IMR-90 (cell line): ENCODE measurements around the gene ADAMTS12.

Source experiments
- BHLHE40 ChIP-seq: fragments of 150-350 bp; IDR thresholded peaks from 2 replicates; pipeline ENCODE4 v1.6.1; 2016; ENCODE audit warnings: mild to moderate bottlenecking, low read depth, low read length
- CEBPB ChIP-seq: IDR thresholded peaks from 2 replicates; pipeline ENCODE4 v1.6.1; 2012; ENCODE audit warnings: low read depth, low read length, improper control_type of control experiment
- CTCF ChIP-seq: conservative IDR thresholded peaks from 2 replicates; pipeline ENCODE4 v1.5.1; 2012; ENCODE audit warnings: mild to moderate bottlenecking, low read depth, low read length, improper control_type of control experiment
- FOS ChIP-seq: fragments of 150-350 bp; IDR thresholded peaks from 2 replicates; pipeline ENCODE4 v1.6.1; 2016; ENCODE audit warnings: low read depth, low read length
- MAFK ChIP-seq: IDR thresholded peaks from 2 replicates; pipeline ENCODE4 v1.6.1; 2012; ENCODE audit warnings: low read depth, low read length, improper control_type of control experiment
- MAZ ChIP-seq: IDR thresholded peaks from 2 replicates; pipeline ENCODE4 v1.6.1; 2012; ENCODE audit warnings: low read depth, mild to moderate bottlenecking, low read length, improper control_type of control experiment, moderate library complexity, borderline replicate concordance
- MXI1 ChIP-seq: IDR thresholded peaks from 2 replicates; pipeline ENCODE4 v1.6.1; 2012; ENCODE audit warnings: low read depth, mild to moderate bottlenecking, low read length, moderate library complexity, borderline replicate concordance
- NFE2L2 ChIP-seq: fragments of 150-350 bp; IDR thresholded peaks from 2 replicates; pipeline ENCODE4 v1.6.1; 2016; ENCODE audit warnings: low read depth, mild to moderate bottlenecking, low read length
- POLR2A ChIP-seq: IDR thresholded peaks from 2 replicates; pipeline ENCODE4 v1.6.1; 2012; ENCODE audit warnings: mild to moderate bottlenecking, low read depth, low read length
- RAD21 ChIP-seq: IDR thresholded peaks from 2 replicates; pipeline ENCODE4 v1.6.1; 2012; ENCODE audit warnings: low read length, improper control_type of control experiment
- RCOR1 ChIP-seq: IDR thresholded peaks from 2 replicates; pipeline ENCODE4 v1.6.1; 2012; ENCODE audit warnings: mild to moderate bottlenecking, low read length, improper control_type of control experiment; ENCODE audit not compliant: insufficient replicate concordance
- RFX5 ChIP-seq: IDR thresholded peaks from 2 replicates; pipeline ENCODE4 v1.8.0; 2012; ENCODE audit warnings: low read depth, mild to moderate bottlenecking, low read length, moderate library complexity
- SMC3 ChIP-seq: fragments of 150-350 bp; IDR thresholded peaks from 2 replicates; pipeline ENCODE4 v1.6.1; 2016; ENCODE audit warnings: low read depth, mild to moderate bottlenecking, antibody characterized with exemption, low read length, moderate library complexity
- TF ChIP-seq, protein P1 (sequence below): fragments of 150-350 bp; IDR thresholded peaks from 2 replicates; pipeline ENCODE4 v1.6.1; 2017; ENCODE audit warnings: mild to moderate bottlenecking, antibody characterized with exemption, low read length, low read depth

DNA sequence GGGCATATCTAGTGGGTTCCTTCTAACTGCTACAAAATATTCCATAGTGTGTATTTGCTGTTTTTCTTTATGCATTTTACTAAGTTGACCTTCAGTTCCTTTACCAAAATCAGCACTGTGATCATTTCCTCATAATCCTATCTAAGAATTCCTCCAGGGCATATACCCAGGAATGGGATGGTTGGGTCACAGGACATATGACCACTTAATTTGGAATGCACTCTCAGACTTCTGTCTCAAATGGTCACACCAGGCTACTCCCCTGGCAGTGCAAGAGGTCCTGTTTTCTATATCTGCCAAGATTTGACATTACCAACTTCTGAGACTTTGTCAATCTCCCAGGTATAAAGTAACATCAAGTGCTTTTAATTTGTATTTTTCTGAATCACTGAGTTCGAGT is 63.9 kb downstream of the ADAMTS12 start:
- TF ChIP-seq MAZ (no peak), CTCF (no peak), POLR2A (no peak), SMC3 (no peak), NFE2L2 (no peak), RAD21 (no peak), RCOR1 (no peak), CEBPB (no peak), FOS (no peak), RFX5 (no peak), MXI1 (no peak), BHLHE40 (no peak), MAFK (no peak)
- TF ChIP-seq, protein P1, sequence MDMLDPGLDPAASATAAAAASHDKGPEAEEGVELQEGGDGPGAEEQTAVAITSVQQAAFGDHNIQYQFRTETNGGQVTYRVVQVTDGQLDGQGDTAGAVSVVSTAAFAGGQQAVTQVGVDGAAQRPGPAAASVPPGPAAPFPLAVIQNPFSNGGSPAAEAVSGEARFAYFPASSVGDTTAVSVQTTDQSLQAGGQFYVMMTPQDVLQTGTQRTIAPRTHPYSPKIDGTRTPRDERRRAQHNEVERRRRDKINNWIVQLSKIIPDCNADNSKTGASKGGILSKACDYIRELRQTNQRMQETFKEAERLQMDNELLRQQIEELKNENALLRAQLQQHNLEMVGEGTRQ = no peak
